Adrenal gland (tissue), 5 donors: ENCODE measurements around the gene CAPN7.

Experiments
- POLR2A ChIP-seq, 2 donors: fragments of 450-650 bp; IDR thresholded peaks; one replicate each; pipeline ENCODE4 v1.6.1; 2017; ENCODE audit warnings: antibody characterized with exemption in 2 of 2, mild to moderate bottlenecking in 2 of 2, moderate library complexity in 1 of 2
- TF ChIP-seq, protein P1 (sequence below), 6 experiments: fragments of 450-650 bp in 4 of 6; fragments of 200-600 bp in 2 of 6; sonication (generic) in 1 of 6; IDR thresholded peaks; 1 replicate in 5 of 6; 2 replicates in 1 of 6; pipeline versions ENCODE4 v1.5.1 to v1.8.0; 2016 to 2021; ENCODE audit warnings: antibody characterized with exemption in 6 of 6, mild to moderate bottlenecking in 2 of 6, moderate library complexity in 1 of 6
- donor health status: DM: no; HTN: no; CAD: no.

GRCh38 chr3:15175605-15176004, 30.4 kb upstream of the CAPN7 start:
- TF ChIP-seq, protein P1, sequence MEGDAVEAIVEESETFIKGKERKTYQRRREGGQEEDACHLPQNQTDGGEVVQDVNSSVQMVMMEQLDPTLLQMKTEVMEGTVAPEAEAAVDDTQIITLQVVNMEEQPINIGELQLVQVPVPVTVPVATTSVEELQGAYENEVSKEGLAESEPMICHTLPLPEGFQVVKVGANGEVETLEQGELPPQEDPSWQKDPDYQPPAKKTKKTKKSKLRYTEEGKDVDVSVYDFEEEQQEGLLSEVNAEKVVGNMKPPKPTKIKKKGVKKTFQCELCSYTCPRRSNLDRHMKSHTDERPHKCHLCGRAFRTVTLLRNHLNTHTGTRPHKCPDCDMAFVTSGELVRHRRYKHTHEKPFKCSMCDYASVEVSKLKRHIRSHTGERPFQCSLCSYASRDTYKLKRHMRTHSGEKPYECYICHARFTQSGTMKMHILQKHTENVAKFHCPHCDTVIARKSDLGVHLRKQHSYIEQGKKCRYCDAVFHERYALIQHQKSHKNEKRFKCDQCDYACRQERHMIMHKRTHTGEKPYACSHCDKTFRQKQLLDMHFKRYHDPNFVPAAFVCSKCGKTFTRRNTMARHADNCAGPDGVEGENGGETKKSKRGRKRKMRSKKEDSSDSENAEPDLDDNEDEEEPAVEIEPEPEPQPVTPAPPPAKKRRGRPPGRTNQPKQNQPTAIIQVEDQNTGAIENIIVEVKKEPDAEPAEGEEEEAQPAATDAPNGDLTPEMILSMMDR (IDR thresholded peaks at IDR 0.05): no peak
- no peak for TF ChIP-seq POLR2A (IDR thresholded peaks at IDR 0.05)
